Measurements from ENCODE around the gene TAF15. TPM values are rescaled to one million over a fixed set of nuclear protein-coding genes. Genes with fewer than 3 reads are reported as not detected.

Gene TAF15
- total and polyA plus RNA-seq, 2 experiments from 2014 or later, result 27.2 to 75.2 TPM

GRCh38 chr17:35875800-35876139 is 66.5 kb downstream of the TAF15 start:
- H3K4me3 ChIP-seq, result no peak overlapping the region
- no peaks in the 10 kb centered on the region for H3K27me3 ChIP-seq
- TF ChIP-seq CTCF (IDR thresholded peaks at IDR 0.05; ENCODE audit: low read depth, low read length), result no peak
- H3K36me3 ChIP-seq, result no peaks in the 10 kb centered on the region
- H3K9me3 ChIP-seq (ENCODE audit: low read depth), result no peaks in the 10 kb centered on the region
- no peak for DNase-seq (ENCODE audit: low read depth in 1 of 2, low spot score in 1 of 2)
- peaks cover 9% of the 10 kb centered on the region for H3K4me1 ChIP-seq (ENCODE audit: low read depth)
- H3K27ac ChIP-seq, result no peak overlapping the region

- no peaks in the 10 kb centered on the region for H3K36me3 ChIP-seq
- no peak for TF ChIP-seq CTCF (IDR thresholded peaks at IDR 0.05; ENCODE audit: low read depth, low read length)
- no peak overlapping the region for H3K4me3 ChIP-seq
- no peak overlapping the region for H3K27ac ChIP-seq
- H3K4me1 ChIP-seq (ENCODE audit: low read depth), result peaks cover 9% of the 10 kb centered on the region
- H3K27me3 ChIP-seq, result no peaks in the 10 kb centered on the region
- DNase-seq (ENCODE audit: low read depth in 1 of 2, low spot score in 1 of 2), result no peak
- no peaks in the 10 kb centered on the region for H3K9me3 ChIP-seq (ENCODE audit: low read depth)
Measured at GRCh38 chr17:35876534-35876933, 67.2 kb downstream of the TAF15 start.

- no peak for TF ChIP-seq CTCF (IDR thresholded peaks at IDR 0.05; ENCODE audit: low read depth, low read length)
- Histone ChIP-seq H3K9me3 (ENCODE audit: low read depth) (no peaks in the 10 kb centered on the region), H3K27ac (no peak overlapping the region), H3K4me1 (ENCODE audit: low read depth) (peaks cover 9% of the 10 kb centered on the region), H3K4me3 (no peak overlapping the region), H3K36me3 (no peaks in the 10 kb centered on the region), H3K27me3 (no peaks in the 10 kb centered on the region)
- DNase-seq (ENCODE audit: low read depth in 1 of 2, low spot score in 1 of 2), result no peak
Measured at GRCh38 chr17:35877345-35878029, 68.2 kb downstream of the TAF15 start.

- H3K36me3 ChIP-seq, result no peaks in the 10 kb centered on the region
- no peaks in the 10 kb centered on the region for H3K9me3 ChIP-seq (ENCODE audit: low read depth)
- peaks cover 7% of the 10 kb centered on the region for H3K4me1 ChIP-seq (ENCODE audit: low read depth)
- H3K27me3 ChIP-seq, result no peaks in the 10 kb centered on the region
- H3K27ac ChIP-seq, result no peak overlapping the region
- no peak overlapping the region for H3K4me3 ChIP-seq
- DNase-seq (ENCODE audit: low read depth in 1 of 2, low spot score in 1 of 2), result no peak
- no peak for TF ChIP-seq CTCF (IDR thresholded peaks at IDR 0.05; ENCODE audit: low read depth, low read length)
Measured at GRCh38 chr17:35878361-35878760, 69.1 kb downstream of the TAF15 start.

- Histone ChIP-seq H3K27me3 (no peaks in the 10 kb centered on the region), H3K9me3 (ENCODE audit: low read depth) (no peaks in the 10 kb centered on the region), H3K27ac (no peak within 1 kb of the TSS), H3K4me1 (ENCODE audit: low read depth) (no peaks in the 10 kb centered on the region), H3K4me3 (no peak within 1 kb of the TSS), H3K36me3 (no peaks in the 10 kb centered on the region)
- TF ChIP-seq CTCF (IDR thresholded peaks at IDR 0.05; ENCODE audit: low read depth, low read length), result no peak
- DNase-seq (ENCODE audit: low read depth in 1 of 2, low spot score in 1 of 2), result peak in 1 of 2 donors; percentile 56
Measured at GRCh38 chr17:35879773-35880654, 70.7 kb downstream of the TAF15 start, which contains the start of gene CCL5. CCL5 (minus strand) TSS chr17:35880360.
